NCI-H1436 treated with DMSO at 0.1 percent for 48 hours (cell line): Measurements from ENCODE around the gene KCNH3.
"Not testable (repeated sequence)": the region's sequence is repeated elsewhere in the genome, so short reads cannot be mapped to it uniquely, and the experiment has no call there.

Experiments
- DNase-seq: peaks from one replicate; lab custom pipeline; 2025; lab: John Stamatoyannopoulos, UW

Gene KCNH3

GRCh38 chr12:49538510-49539403, at the start of gene KCNH3:
TSS of gene KCNH3 (plus strand) at chr12:49539030. CDS start at chr12:49539417, 387 bp downstream.
- peak; percentile 59 for DNase-seq

- DNase-seq = no peak
Observed at GRCh38 chr12:49489154-49489553, 49.7 kb upstream of the KCNH3 start.

- no peak for DNase-seq
Observed at GRCh38 chr12:49489720-49490119, 49.1 kb upstream of the KCNH3 start.

- DNase-seq = no peak
Observed at GRCh38 chr12:49491823-49492222, 47.0 kb upstream of the KCNH3 start.

GRCh38 chr12:49493900-49494299, 44.9 kb upstream of the KCNH3 start:
- DNase-seq = no peak

- DNase-seq = no peak
Observed at GRCh38 chr12:49496417-49497360, 42.1 kb upstream of the KCNH3 start.

- no peak for DNase-seq
Observed at GRCh38 chr12:49501895-49502294, 36.9 kb upstream of the KCNH3 start.

GRCh38 chr12:49502590-49502989, 36.2 kb upstream of the KCNH3 start:
- DNase-seq = no peak

- no peak for DNase-seq
Observed at GRCh38 chr12:49503674-49504180, 35.1 kb upstream of the KCNH3 start.

- DNase-seq = no peak
Observed at GRCh38 chr12:49505672-49506071, 33.2 kb upstream of the KCNH3 start.

- DNase-seq = no peak
Observed at GRCh38 chr12:49507139-49507538, 31.7 kb upstream of the KCNH3 start.

GRCh38 chr12:49509681-49510080, 29.1 kb upstream of the KCNH3 start:
- not testable (repeated sequence) for DNase-seq

- DNase-seq = no peak
Observed at GRCh38 chr12:49511410-49511809, 27.4 kb upstream of the KCNH3 start.

- no peak for DNase-seq
Observed at GRCh38 chr12:49512546-49512945, 26.3 kb upstream of the KCNH3 start.

- no peak for DNase-seq
Observed at GRCh38 chr12:49515266-49515665, 23.6 kb upstream of the KCNH3 start.

- DNase-seq = no peak
Observed at GRCh38 chr12:49518914-49519573, 19.8 kb upstream of the KCNH3 start.

- DNase-seq = no peak
Observed at GRCh38 chr12:49519574-49519936, 19.3 kb upstream of the KCNH3 start.

- no peak for DNase-seq
Observed at GRCh38 chr12:49521389-49521788, 17.4 kb upstream of the KCNH3 start.

- DNase-seq = no peak
Observed at GRCh38 chr12:49524660-49525324, 14.0 kb upstream of the KCNH3 start.

- DNase-seq = no peak
Observed at GRCh38 chr12:49525942-49526341, 12.9 kb upstream of the KCNH3 start.

GRCh38 chr12:49527361-49528130, 11.3 kb upstream of the KCNH3 start:
- no peak for DNase-seq
